H9 (cell line): Measurements from ENCODE around the gene RASGRP4. TPM values are rescaled to one million over a fixed set of nuclear protein-coding genes. Genes with fewer than 3 reads are reported as not detected.

ENCODE experiments used
- DNase-seq: peaks from one replicate; pipeline ENCODE4 v3.0.0-alpha.2; 2017
- H2AFZ ChIP-seq: one replicate; pipeline ENCODE4 v1.6.1; 2013; ENCODE audit warnings: mild to moderate bottlenecking, low read length, control low read depth, moderate library complexity
- H2AK5ac ChIP-seq: 2 replicates; pipeline ENCODE4 v1.6.1; 2013; ENCODE audit warnings: low read length, control low read depth, mixed read lengths; ENCODE audit not compliant: insufficient read length
- H2BK120ac ChIP-seq: one replicate; pipeline ENCODE4 v1.6.1; 2013; ENCODE audit warnings: low read depth, mild to moderate bottlenecking, low read length, control low read depth, inconsistent platforms; ENCODE audit not compliant: poor library complexity, severe bottlenecking
- H2BK12ac ChIP-seq: 2 replicates; pipeline ENCODE4 v1.6.1; 2013; ENCODE audit warnings: low read length, control low read depth, mixed read lengths, low read depth; ENCODE audit not compliant: insufficient read length
- H2BK15ac ChIP-seq: 2 replicates; pipeline ENCODE4 v1.6.1; 2013; ENCODE audit warnings: low read depth, low read length, control low read depth
- H2BK20ac ChIP-seq: one replicate; pipeline ENCODE4 v1.6.1; 2013; ENCODE audit warnings: low read depth, mild to moderate bottlenecking, low read length, control low read depth, inconsistent platforms; ENCODE audit not compliant: poor library complexity, severe bottlenecking
- H2BK5ac ChIP-seq: 2 replicates; pipeline ENCODE4 v1.6.1; 2013; ENCODE audit warnings: low read length, control low read depth, mixed read lengths; ENCODE audit not compliant: insufficient read length
- H3K14ac ChIP-seq: 2 replicates; pipeline ENCODE4 v1.6.1; 2013; ENCODE audit warnings: low read length, control low read depth; ENCODE audit not compliant: insufficient read depth
- H3K18ac ChIP-seq: 2 replicates; pipeline ENCODE4 v1.6.1; 2013; ENCODE audit warnings: low read depth, mild to moderate bottlenecking, mixed read lengths, low read length, control low read depth; ENCODE audit not compliant: insufficient read length
- H3K23ac ChIP-seq: 2 replicates; pipeline ENCODE4 v1.6.1; 2013; ENCODE audit warnings: low read length, control low read depth, mixed read lengths, low read depth; ENCODE audit not compliant: insufficient read length
- H3K23me2 ChIP-seq: 2 replicates; pipeline ENCODE4 v1.6.1; 2013; ENCODE audit warnings: low read depth, mild to moderate bottlenecking, mixed read lengths, low read length, control low read depth; ENCODE audit not compliant: insufficient read length, poor library complexity, severe bottlenecking
- H3K27ac ChIP-seq: 2 replicates; pipeline ENCODE4 v1.5.1; 2013; ENCODE audit warnings: low read length, control low read depth, mixed read lengths, low read depth; ENCODE audit not compliant: insufficient read length
- H3K27me3 ChIP-seq: 2 replicates; pipeline ENCODE4 v1.6.1; 2013; ENCODE audit warnings: low read length, control low read depth, inconsistent platforms; ENCODE audit not compliant: insufficient read depth
- H3K4ac ChIP-seq: 2 replicates; pipeline ENCODE4 v1.6.1; 2013; ENCODE audit warnings: low read depth, mild to moderate bottlenecking, control low read depth, inconsistent platforms, low read length, moderate library complexity
- H3K4me1 ChIP-seq: 2 replicates; pipeline ENCODE4 v1.6.1; 2013; ENCODE audit warnings: low read length, control low read depth, inconsistent platforms; ENCODE audit not compliant: insufficient read depth
- H3K4me2 ChIP-seq: 2 replicates; pipeline ENCODE4 v1.6.1; 2013; ENCODE audit warnings: low read length, control low read depth, mixed read lengths; ENCODE audit not compliant: insufficient read length, insufficient read depth
- H3K56ac ChIP-seq: 2 replicates; pipeline ENCODE4 v1.6.1; 2013; ENCODE audit warnings: low read depth, mild to moderate bottlenecking, mixed read lengths, low read length, control low read depth; ENCODE audit not compliant: insufficient read length
- H3K79me1 ChIP-seq: 2 replicates; pipeline ENCODE4 v1.6.1; 2013; ENCODE audit warnings: low read depth, mild to moderate bottlenecking, moderate library complexity, low read length, control low read depth, inconsistent platforms; ENCODE audit not compliant: insufficient read depth, poor library complexity, severe bottlenecking
- H3K79me2 ChIP-seq: 2 replicates; pipeline ENCODE4 v1.6.1; 2013; ENCODE audit warnings: low read length, control low read depth, inconsistent platforms; ENCODE audit not compliant: insufficient read depth
- H3K9ac ChIP-seq: 2 replicates; pipeline ENCODE4 v1.6.1; 2013; ENCODE audit warnings: low read length, control low read depth, mixed read lengths; ENCODE audit not compliant: insufficient read length; ENCODE audit errors: extremely low read depth
- H3K9me3 ChIP-seq: one replicate; pipeline ENCODE4 v1.6.1; 2013; ENCODE audit warnings: low read depth, low read length, inconsistent platforms; ENCODE audit not compliant: control insufficient read depth
- H3T11ph ChIP-seq: one replicate; pipeline ENCODE4 v1.6.1; 2013; ENCODE audit warnings: mild to moderate bottlenecking, low read length, control low read depth, inconsistent platforms
- H4K20me1 ChIP-seq: one replicate; pipeline ENCODE4 v1.6.1; 2013; ENCODE audit not compliant: control insufficient read depth, insufficient read length, insufficient read depth
- H4K5ac ChIP-seq: 2 replicates; pipeline ENCODE4 v1.6.1; 2013; ENCODE audit warnings: low read depth, mild to moderate bottlenecking, mixed read lengths, low read length, control low read depth; ENCODE audit not compliant: insufficient read length
- H4K8ac ChIP-seq: replicated peaks from 2 replicates; pipeline ENCODE4 v1.6.1; 2013; ENCODE audit warnings: low read length, control low read depth, mixed read lengths, low read depth; ENCODE audit not compliant: insufficient read length
- H4K91ac ChIP-seq: 2 replicates; pipeline ENCODE4 v1.6.1; 2013; ENCODE audit warnings: low read depth, mild to moderate bottlenecking, moderate library complexity, mixed read lengths, low read length, control low read depth; ENCODE audit not compliant: insufficient read length
- H3K27ac Mint-ChIP-seq, 3 experiments: 2 replicates in 2 of 3; 3 replicates in 1 of 3; pipeline ENCODE4 v1.8.0; 2020 to 2021; ENCODE audit warnings: mixed read lengths in 3 of 3, mild to moderate bottlenecking in 1 of 3, moderate library complexity in 1 of 3
- H3K27me3 Mint-ChIP-seq: 2 replicates; pipeline ENCODE4 v1.8.0; 2021; ENCODE audit warnings: low read depth, mild to moderate bottlenecking, moderate library complexity, mixed read lengths
- H3K36me3 Mint-ChIP-seq, 3 experiments: 2 replicates in 2 of 3; 3 replicates in 1 of 3; pipeline ENCODE4 v1.8.0; 2020 to 2021; ENCODE audit warnings: low read depth in 3 of 3, mixed read lengths in 3 of 3; ENCODE audit not compliant: insufficient read depth in 1 of 3
- H3K4me1 Mint-ChIP-seq, 2 experiments: 2 replicates each; pipeline ENCODE4 v1.8.0; 2020; ENCODE audit warnings: mixed read lengths in 2 of 2
- H3K4me3 Mint-ChIP-seq, 2 experiments: 2 replicates in 1 of 2; 3 replicates in 1 of 2; pipeline ENCODE4 v1.8.0; 2020 to 2021; ENCODE audit warnings: mild to moderate bottlenecking in 2 of 2, mixed read lengths in 2 of 2, moderate library complexity in 1 of 2
- H3K9me3 Mint-ChIP-seq, 2 experiments: 2 replicates in 1 of 2; 3 replicates in 1 of 2; pipeline ENCODE4 v1.8.0; 2020; ENCODE audit warnings: mild to moderate bottlenecking in 2 of 2, mixed read lengths in 2 of 2, moderate library complexity in 1 of 2
- CTCF ChIP-seq: fragments of 200-600 bp; sonication (generic); conservative IDR thresholded peaks from 3 replicates; pipeline ENCODE4 v1.8.0; 2021; ENCODE audit warnings: antibody characterized with exemption, mild to moderate bottlenecking
- WGBS: extraction: QIAGEN DNeasy Blood & Tissue Kit; methylation state at CpG from one replicate; pipeline ENCODE4 v1.1.7; 2013; ENCODE audit warnings: missing lambda C conversion rate, low lambda C conversion rate, mixed read lengths; ENCODE audit not compliant: insufficient read length; ENCODE audit errors: extremely low coverage; 5-methylcytosine and 5-hydroxymethylcytosine counted together
- total RNA-seq: library from RNA; stranded (reverse); gene quantifications from 2 replicates; pipeline ENCODE4 v1.2.1, GENCODE V29; 2021

Gene RASGRP4
- total RNA-seq, 1 experiment from 2014 or later = 0.28 TPM

GRCh38 chr19:38469151-38469550 is 43.1 kb upstream of the RASGRP4 start:
- Mint-ChIP-seq H3K36me3 (peaks cover 8 to 31% (median 28%) of the 10 kb centered on the region in 3 experiments; a peak in 6 of 7 replicates), H3K27ac (no peak overlapping the region), H3K9me3 (no peaks in the 10 kb centered on the region), H3K4me3 (no peak overlapping the region), H3K4me1 (peaks cover 6 to 7% of the 10 kb centered on the region in 2 experiments), H3K27me3 (no peaks in the 10 kb centered on the region)
- Histone ChIP-seq H3K4me1 (no peaks in the 10 kb centered on the region), H2BK15ac (no peak overlapping the region), H4K20me1 (no peaks in the 10 kb centered on the region), H3K79me2 (no peaks in the 10 kb centered on the region), H3K18ac (no peak overlapping the region), H3K23me2 (no peaks in the 10 kb centered on the region), H3K27ac (no peak overlapping the region), H2BK20ac (no peak overlapping the region), H4K8ac (no peak overlapping the region), H3K9ac (no peak overlapping the region), H3K79me1 (no peaks in the 10 kb centered on the region), H3K27me3 (no peaks in the 10 kb centered on the region), H4K5ac (no peak overlapping the region), H2BK5ac (no peak overlapping the region), H4K91ac (no peak overlapping the region), H3K14ac (no peak overlapping the region; the same call in 1 of the 2 replicates), H2BK120ac (no peak overlapping the region), H2AFZ (no peak overlapping the region), H3K56ac (no peak overlapping the region), H3K4me2 (no peak overlapping the region), H3K23ac (no peak overlapping the region), H3K4ac (no peak overlapping the region), H2BK12ac (no peak overlapping the region), H3K9me3 (no peaks in the 10 kb centered on the region), H3T11ph (no peak overlapping the region), H2AK5ac (no peak overlapping the region)
- TF ChIP-seq CTCF = no peak
- no CpG with 5 or more reads among the region's 5 CpGs for WGBS
- no peak for DNase-seq
